Endothelial cell (in vitro differentiated cells): Measurements from ENCODE around the gene LCP1. TPM values are rescaled to one million over a fixed set of nuclear protein-coding genes. Genes with fewer than 3 reads are reported as not detected.

Experiments used
- DNase-seq: peaks from one replicate; pipeline ENCODE4 v3.0.0; 2021; ENCODE audit warnings: low spot score
- H3K27ac Mint-ChIP-seq: one replicate; pipeline ENCODE4 v1.8.0; 2021; ENCODE audit warnings: mixed read lengths, inconsistent platforms; ENCODE audit not compliant: unreplicated experiment
- H3K27me3 Mint-ChIP-seq: one replicate; pipeline ENCODE4 v1.8.0; 2021; ENCODE audit warnings: mild to moderate bottlenecking, moderate library complexity, mixed read lengths, inconsistent platforms; ENCODE audit not compliant: unreplicated experiment
- H3K36me3 Mint-ChIP-seq: one replicate; pipeline ENCODE4 v1.8.0; 2021; ENCODE audit warnings: mild to moderate bottlenecking, low read depth, mixed read lengths, inconsistent platforms; ENCODE audit not compliant: unreplicated experiment
- H3K4me1 Mint-ChIP-seq: one replicate; pipeline ENCODE4 v1.8.0; 2021; ENCODE audit warnings: mild to moderate bottlenecking, mixed read lengths, inconsistent platforms; ENCODE audit not compliant: unreplicated experiment
- H3K4me3 Mint-ChIP-seq: one replicate; pipeline ENCODE4 v1.8.0; 2021; ENCODE audit warnings: mild to moderate bottlenecking, mixed read lengths, inconsistent platforms; ENCODE audit not compliant: unreplicated experiment
- H3K9me3 Mint-ChIP-seq: one replicate; pipeline ENCODE4 v1.8.0; 2021; ENCODE audit warnings: mixed read lengths, inconsistent platforms; ENCODE audit not compliant: unreplicated experiment
- total RNA-seq: library from RNA; stranded (reverse); fragmentation: NEBNext Ultra II Directional; extraction: Animal tissue kit (Norgen Biotek cat#: 25700); gene quantifications from one replicate; pipeline ENCODE4 v1.2.1, GENCODE V29; 2021; ENCODE audit not compliant: unreplicated experiment
- TF ChIP-seq, protein P1 (sequence below): fragments of 200-600 bp; sonication (generic); IDR thresholded peaks from one replicate; pipeline ENCODE4 v1.5.0; 2021; ENCODE audit warnings: antibody characterized with exemption; ENCODE audit not compliant: unreplicated experiment

LCP1 gene
- total RNA-seq, 1 donor from 2014 or later: 11.9 TPM

DNA sequence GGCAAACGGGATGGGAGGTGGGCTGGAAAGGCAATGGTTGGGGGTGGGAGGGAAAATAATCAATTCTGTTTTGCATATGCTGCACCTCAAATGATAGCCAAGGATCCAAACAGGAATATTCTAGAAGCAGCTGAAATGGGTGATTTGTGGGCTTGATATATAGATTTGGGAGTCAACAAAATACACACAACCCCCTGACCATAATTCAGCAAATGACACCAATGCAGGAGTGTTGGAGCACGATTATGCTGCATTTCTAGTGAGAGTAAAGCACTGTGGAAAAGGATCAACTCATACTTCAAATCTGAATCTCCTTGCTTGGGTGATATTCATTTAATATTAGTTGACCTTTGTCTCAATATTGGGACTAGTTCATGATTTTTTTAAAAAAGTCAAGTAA, 36.0 kb downstream of the LCP1 start:
- TF ChIP-seq, protein P1, sequence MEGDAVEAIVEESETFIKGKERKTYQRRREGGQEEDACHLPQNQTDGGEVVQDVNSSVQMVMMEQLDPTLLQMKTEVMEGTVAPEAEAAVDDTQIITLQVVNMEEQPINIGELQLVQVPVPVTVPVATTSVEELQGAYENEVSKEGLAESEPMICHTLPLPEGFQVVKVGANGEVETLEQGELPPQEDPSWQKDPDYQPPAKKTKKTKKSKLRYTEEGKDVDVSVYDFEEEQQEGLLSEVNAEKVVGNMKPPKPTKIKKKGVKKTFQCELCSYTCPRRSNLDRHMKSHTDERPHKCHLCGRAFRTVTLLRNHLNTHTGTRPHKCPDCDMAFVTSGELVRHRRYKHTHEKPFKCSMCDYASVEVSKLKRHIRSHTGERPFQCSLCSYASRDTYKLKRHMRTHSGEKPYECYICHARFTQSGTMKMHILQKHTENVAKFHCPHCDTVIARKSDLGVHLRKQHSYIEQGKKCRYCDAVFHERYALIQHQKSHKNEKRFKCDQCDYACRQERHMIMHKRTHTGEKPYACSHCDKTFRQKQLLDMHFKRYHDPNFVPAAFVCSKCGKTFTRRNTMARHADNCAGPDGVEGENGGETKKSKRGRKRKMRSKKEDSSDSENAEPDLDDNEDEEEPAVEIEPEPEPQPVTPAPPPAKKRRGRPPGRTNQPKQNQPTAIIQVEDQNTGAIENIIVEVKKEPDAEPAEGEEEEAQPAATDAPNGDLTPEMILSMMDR: no peak
- H3K4me3 Mint-ChIP-seq: no peak overlapping the region
- H3K9me3 Mint-ChIP-seq: no peaks in the 10 kb centered on the region
- H3K36me3 Mint-ChIP-seq: no peaks in the 10 kb centered on the region
- no peaks in the 10 kb centered on the region for H3K4me1 Mint-ChIP-seq
- no peak for DNase-seq
- H3K27ac Mint-ChIP-seq: no peak overlapping the region
- peaks cover 1% of the 10 kb centered on the region for H3K27me3 Mint-ChIP-seq

DNA sequence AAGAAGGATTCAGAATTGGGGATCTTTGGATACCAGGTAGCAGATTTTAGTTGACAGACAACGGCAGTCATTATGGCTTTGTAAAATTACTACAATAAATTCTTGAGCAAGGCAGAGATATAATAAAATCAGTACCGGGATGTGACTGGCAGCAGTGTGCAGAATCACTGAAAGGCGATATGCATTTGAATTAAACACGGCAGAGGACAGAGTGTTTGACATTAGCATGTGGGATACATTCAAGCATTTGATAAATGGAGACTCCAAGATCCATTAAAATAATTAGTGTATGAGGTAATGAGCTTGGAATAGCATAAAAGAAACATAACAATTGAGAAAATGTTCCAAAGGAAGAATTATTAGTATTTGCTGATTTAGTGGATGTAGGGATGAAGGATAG, 36.8 kb downstream of the LCP1 start:
- Mint-ChIP-seq H3K4me1 (no peaks in the 10 kb centered on the region), H3K9me3 (no peaks in the 10 kb centered on the region), H3K36me3 (no peaks in the 10 kb centered on the region), H3K27ac (no peak overlapping the region), H3K4me3 (no peak overlapping the region), H3K27me3 (peaks cover 1% of the 10 kb centered on the region)
- TF ChIP-seq, protein P1: no peak
- no peak for DNase-seq

DNA sequence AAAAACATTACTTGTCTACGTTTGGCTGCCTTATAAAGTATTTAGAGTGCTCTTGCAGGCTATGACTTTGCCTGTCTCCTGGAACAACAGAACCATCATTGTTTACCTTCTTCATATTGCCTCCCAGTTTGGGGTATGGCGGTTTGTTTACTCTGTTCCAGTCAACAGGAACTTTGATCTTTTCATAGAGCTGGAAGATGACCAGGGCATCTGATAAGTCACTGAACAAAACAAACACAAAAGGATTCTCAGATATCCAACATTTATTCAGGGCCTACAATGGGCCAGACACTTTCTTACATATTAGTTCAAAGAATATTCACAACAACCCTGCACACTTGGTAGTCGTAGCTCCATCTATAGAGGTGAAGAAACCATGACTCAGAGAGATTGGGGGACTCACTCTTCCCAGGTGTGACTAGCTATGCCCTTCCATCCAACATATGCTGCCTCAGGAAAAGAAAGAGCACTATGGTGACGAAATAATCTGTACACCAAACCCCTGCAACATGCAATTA, 38.7 kb downstream of the LCP1 start:
- no peak for DNase-seq
- no peaks in the 10 kb centered on the region for H3K4me1 Mint-ChIP-seq
- H3K27me3 Mint-ChIP-seq: no peaks in the 10 kb centered on the region
- TF ChIP-seq, protein P1: no peak
- H3K9me3 Mint-ChIP-seq: no peaks in the 10 kb centered on the region
- no peak overlapping the region for H3K4me3 Mint-ChIP-seq
- no peak overlapping the region for H3K27ac Mint-ChIP-seq
- H3K36me3 Mint-ChIP-seq: no peaks in the 10 kb centered on the region

DNA sequence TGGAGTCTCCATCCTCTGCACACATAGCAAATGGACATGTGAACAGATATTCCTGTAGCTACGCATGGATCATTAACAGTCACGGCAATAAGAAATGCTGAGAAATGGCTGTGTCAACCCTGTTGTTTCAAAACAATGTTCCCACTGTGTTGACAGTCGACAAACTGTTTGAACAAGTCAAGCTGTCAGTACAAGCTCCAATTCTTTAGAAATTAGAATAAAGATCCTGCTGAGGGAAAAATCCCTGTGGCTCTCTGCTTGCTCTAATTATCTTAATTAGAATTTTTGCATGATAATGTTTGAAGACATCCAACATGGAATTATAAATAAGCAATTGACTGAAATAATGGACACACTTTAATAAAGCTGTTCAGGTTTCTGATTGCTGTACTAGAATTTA, 39.2 kb downstream of the LCP1 start:
- Mint-ChIP-seq H3K27ac (no peak overlapping the region), H3K4me3 (no peak overlapping the region), H3K4me1 (no peaks in the 10 kb centered on the region), H3K36me3 (no peaks in the 10 kb centered on the region), H3K27me3 (no peaks in the 10 kb centered on the region), H3K9me3 (no peaks in the 10 kb centered on the region)
- DNase-seq: no peak
- TF ChIP-seq, protein P1: no peak

DNA sequence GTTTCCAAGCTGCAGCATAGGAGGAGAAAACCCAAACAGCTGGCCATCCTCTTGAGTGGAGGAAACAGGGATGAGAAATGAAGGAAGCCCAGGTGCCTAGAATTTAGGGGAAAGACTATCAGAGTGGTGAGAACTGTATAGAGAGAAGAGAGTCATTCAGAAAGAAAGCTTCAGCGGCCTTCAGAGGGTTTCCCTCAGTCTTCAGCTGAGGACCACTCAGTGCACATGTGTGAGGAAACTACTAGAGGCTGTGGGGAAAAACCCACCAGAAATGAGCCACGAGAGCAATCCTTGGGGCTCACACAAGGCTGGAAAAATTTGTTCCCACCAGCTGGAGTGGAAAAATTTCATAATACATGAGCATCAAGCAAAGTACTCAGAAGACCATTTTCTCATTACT, 41.9 kb downstream of the LCP1 start:
- TF ChIP-seq, protein P1: no peak
- H3K9me3 Mint-ChIP-seq: no peaks in the 10 kb centered on the region
- H3K4me3 Mint-ChIP-seq: no peak overlapping the region
- H3K27me3 Mint-ChIP-seq: peaks cover 3% of the 10 kb centered on the region
- no peak overlapping the region for H3K27ac Mint-ChIP-seq
- H3K4me1 Mint-ChIP-seq: peaks cover 10% of the 10 kb centered on the region
- DNase-seq: no peak
- H3K36me3 Mint-ChIP-seq: no peaks in the 10 kb centered on the region
